Hematopoietic multipotent progenitor cell (in vitro differentiated cells): ENCODE data around the gene SMCR8. TPM values are rescaled to one million over a fixed set of nuclear protein-coding genes. Genes with fewer than 3 reads are reported as not detected.
A peak's percentile ranks its signal among the peaks of the same experiment; 100 is the strongest.
"Not testable (repeated sequence)": the region's sequence is repeated elsewhere in the genome, so short reads cannot be mapped to it uniquely, and the experiment has no call there.

Experiments used
- DNase-seq, 3 donors: peaks; one replicate each; pipeline ENCODE4 v3.0.0-alpha.2; 2011 to 2015; ENCODE audit warnings: low read depth in 2 of 3, low spot score in 2 of 3
- total RNA-seq: library from RNA; depleted of rRNA; stranded (reverse); fragments of >200 nt; gene quantifications from one replicate; pipeline ENCODE4 v1.2.3, GENCODE V29; 2012

Gene SMCR8, protein sequence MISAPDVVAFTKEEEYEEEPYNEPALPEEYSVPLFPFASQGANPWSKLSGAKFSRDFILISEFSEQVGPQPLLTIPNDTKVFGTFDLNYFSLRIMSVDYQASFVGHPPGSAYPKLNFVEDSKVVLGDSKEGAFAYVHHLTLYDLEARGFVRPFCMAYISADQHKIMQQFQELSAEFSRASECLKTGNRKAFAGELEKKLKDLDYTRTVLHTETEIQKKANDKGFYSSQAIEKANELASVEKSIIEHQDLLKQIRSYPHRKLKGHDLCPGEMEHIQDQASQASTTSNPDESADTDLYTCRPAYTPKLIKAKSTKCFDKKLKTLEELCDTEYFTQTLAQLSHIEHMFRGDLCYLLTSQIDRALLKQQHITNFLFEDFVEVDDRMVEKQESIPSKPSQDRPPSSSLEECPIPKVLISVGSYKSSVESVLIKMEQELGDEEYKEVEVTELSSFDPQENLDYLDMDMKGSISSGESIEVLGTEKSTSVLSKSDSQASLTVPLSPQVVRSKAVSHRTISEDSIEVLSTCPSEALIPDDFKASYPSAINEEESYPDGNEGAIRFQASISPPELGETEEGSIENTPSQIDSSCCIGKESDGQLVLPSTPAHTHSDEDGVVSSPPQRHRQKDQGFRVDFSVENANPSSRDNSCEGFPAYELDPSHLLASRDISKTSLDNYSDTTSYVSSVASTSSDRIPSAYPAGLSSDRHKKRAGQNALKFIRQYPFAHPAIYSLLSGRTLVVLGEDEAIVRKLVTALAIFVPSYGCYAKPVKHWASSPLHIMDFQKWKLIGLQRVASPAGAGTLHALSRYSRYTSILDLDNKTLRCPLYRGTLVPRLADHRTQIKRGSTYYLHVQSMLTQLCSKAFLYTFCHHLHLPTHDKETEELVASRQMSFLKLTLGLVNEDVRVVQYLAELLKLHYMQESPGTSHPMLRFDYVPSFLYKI
- 30.2 TPM for total RNA-seq

DNA sequence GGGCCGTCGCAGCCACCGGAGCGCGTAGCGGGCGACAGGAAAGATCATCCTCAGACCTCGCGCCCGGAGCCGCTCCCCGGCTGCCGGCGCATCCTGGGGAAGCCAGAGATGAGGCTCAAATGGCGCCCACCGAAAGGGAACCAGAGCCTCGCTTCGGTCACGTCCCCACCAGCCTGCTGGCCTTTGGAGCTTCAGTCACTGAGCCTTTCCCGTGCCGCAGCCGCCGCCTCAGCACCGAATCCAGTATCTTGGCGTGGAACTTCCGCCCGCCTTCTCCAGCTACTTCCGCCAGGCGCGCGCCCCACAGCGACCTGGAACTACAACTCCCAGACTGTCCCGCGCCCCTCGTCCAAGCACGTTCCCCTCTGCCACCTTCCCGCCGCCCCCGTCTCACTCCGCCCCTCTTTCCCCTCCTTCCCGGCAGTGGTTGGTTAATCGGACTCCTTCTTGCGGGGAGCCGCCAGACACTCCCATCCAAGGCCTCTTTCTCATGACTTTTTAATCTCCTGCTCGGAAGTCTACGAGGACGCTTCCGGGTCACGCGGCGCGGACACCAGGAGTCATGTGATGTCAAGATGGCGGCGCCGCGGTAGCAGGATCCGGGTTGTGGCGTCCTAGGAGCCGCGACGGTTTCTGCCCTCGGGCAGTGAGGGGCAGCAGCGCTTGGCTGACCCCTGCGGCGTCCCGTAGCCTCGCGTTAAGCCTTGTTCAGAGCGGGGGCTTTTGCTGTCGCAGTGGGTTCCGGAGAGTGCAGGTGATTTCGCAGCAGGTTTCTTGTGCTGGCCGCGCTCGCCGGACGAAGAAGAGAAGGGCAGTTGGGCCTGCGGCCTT is at the start of gene SMCR8, which contains the start of gene TOP3A:
TSS of gene SMCR8 (plus strand) at position 563 of the 831 bp plus-strand sequence. CDS start 497 bp downstream, outside the sequence.
TSS of gene TOP3A (minus strand) at position 264 of the 831 bp plus-strand sequence. CDS start at position 48, 216 bp downstream.
- DNase-seq = peak; percentile 83 to 99 (median 97)

DNA sequence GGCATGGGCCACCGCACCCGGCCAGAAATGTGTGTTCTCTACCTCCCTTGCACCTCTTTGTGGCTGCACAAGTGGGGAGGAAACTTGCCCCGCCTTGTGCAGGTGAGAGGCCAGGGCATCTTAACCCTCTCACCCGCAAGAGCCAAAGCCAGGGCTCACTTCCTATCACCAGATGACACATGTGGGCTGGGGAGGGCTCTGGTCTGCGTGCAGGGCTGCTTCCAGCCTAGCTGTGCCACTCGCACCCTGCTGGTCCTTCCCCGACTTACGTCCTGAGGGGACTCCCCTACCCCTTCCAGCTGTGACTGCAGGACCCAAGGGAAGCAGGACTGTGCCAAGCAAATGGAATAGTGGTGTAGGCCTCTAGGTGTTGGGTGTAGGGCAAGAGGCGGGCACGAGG is 47.7 kb upstream of the SMCR8 start:
- DNase-seq = no peak

GRCh38 chr17:18267927-18268711 is 47.0 kb upstream of the SMCR8 start:
- no peak for DNase-seq

DNA sequence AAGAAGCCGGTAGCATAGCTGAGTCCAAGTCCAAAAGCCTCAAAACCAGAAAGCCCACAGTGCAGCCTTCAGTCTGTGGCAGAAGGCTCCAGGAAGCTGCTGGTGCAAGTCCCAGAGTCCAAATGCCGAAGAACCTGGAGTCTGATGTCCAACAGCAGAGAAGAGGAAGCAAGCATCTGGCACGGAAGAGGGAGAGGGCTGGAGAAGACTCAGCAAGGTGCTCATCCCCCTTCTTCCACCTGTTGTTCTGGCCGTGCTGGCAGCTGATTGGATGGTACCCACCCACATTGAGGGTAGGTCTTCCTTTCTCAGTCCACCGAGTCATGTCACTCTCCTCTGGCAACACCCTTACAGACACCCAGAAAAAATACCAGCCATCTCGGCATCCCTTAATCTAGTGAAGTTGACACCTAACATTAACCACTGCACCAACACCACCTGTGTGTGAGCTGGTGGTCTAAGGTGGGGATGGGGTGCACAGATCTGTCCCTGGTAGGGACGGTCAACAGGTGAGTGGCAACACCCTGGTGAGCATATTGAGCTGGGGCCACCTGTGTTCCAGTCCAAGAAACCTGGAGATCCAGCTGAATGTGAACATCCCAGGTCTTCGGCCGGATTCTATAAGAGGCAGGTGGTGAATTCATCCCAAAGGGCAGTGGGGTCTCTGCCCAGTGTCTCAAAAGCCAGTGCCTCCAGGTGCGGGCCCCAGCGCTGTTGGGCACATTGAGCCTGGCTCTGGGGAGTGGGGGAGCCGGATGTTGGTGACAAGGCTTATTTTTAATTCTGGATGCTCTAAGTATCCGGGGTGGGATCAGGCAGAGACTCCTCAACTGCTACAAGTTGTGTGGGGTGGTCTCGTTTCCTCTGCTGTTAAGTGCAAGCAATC is 44.8 kb upstream of the SMCR8 start:
- DNase-seq = no peak

- DNase-seq = no peak
Measured at GRCh38 chr17:18277076-18277475, 38.0 kb upstream of the SMCR8 start.

DNA sequence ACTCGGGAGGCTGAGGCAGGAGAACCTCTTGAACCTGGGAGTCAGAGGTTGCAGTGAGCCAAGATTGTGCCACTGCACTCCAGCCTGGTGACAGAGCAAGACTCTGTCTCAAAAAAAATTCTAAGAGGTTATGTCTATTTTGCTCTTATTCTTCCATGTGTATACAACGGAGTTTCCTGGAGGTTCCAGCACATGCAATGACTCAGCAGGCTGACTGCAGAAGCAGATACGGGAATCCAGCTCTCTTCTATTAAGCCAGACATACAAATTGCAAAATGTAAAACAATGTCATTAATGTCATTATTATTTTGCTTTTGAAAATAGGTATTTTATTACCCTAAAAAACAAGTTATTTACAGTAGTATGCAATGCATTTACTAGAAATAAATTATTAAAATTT is 36.2 kb upstream of the SMCR8 start:
- DNase-seq = no peak

DNA sequence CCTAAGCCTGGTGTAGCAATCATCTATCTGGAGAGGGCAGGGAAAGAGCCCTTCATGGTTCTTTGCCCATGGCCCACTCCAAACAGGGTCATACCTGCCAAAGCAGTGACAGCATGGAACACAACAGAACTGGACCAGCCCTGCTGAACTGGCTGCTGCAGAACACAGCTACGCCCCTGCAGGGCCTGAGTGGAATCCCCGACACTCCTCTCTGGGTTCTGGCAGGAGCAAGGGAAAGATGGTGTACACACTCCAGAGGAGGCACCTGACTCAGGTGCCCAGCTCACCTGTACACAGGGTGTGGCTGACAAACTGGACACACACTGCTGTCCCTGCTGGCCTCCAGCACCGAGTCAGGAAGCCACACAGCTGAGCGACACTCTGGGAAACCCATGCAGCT is 34.8 kb upstream of the SMCR8 start:
- DNase-seq = no peak

- DNase-seq = no peak
Measured at GRCh38 chr17:18280766-18281371, 34.2 kb upstream of the SMCR8 start.

DNA sequence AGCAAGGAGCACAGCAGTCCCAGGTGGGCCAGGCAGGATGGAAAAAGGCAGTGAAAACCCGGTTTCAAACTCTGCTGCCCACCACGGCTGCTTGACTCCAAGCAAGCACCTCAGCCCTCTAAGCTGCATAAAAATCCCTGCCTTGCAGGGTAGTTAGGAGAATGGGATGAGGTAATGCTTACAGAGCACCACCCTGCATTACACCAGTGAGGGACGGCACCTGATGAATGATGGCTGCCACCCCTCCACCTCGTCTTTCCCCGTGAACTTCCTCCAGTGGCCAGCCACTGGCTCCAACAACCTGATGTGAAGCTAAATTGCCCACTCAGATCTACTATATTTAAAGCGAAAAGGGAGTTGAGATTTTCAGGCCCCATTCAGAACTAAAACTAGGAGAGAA is 33.3 kb upstream of the SMCR8 start:
- no peak for DNase-seq

- no peak for DNase-seq
Measured at GRCh38 chr17:18285296-18285695, 29.8 kb upstream of the SMCR8 start.

GRCh38 chr17:18291718-18292540 is 23.2 kb upstream of the SMCR8 start:
- DNase-seq = no peak

GRCh38 chr17:18298061-18298460 is 17.0 kb upstream of the SMCR8 start:
- not testable (repeated sequence) for DNase-seq

DNA sequence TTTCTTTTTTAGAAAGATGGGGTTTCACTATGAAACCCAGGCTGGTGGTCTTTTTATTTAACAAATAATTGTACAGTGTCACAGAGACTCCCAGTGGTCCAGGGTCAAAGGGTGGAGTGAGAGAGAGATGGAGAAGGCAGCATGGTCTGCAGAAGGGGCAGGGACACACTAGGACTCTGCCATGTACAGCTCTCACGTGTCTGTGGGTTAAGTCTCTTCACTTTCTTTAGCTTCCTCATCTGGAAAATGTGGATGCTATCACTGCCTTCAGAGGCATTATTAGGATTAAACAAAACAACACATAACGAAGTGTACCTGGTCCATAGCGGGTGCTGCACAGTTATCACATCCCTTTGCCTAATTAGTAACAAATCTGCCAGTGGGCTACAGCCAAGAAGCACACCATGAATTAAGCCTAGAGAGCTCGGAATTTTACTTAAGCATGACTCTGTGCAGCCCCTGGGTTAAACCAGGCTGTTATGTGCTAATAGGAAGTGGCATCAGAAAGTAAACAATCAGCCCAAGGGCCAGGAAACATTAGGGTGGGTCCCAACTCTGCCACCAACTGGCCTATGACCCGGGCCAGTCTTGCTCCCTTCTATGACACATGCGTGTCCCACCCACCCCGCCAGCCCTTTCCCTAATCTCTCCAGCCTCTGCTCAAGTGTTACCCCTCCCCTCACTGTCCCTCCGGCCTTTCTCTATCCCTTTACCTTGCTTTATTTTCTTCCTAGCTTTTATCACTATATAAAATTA is 14.2 kb upstream of the SMCR8 start:
- no peak for DNase-seq

GRCh38 chr17:18303206-18303605 is 11.9 kb upstream of the SMCR8 start:
- not testable (repeated sequence) for DNase-seq

GRCh38 chr17:18309202-18309601 is 5.9 kb upstream of the SMCR8 start:
- no peak for DNase-seq

DNA sequence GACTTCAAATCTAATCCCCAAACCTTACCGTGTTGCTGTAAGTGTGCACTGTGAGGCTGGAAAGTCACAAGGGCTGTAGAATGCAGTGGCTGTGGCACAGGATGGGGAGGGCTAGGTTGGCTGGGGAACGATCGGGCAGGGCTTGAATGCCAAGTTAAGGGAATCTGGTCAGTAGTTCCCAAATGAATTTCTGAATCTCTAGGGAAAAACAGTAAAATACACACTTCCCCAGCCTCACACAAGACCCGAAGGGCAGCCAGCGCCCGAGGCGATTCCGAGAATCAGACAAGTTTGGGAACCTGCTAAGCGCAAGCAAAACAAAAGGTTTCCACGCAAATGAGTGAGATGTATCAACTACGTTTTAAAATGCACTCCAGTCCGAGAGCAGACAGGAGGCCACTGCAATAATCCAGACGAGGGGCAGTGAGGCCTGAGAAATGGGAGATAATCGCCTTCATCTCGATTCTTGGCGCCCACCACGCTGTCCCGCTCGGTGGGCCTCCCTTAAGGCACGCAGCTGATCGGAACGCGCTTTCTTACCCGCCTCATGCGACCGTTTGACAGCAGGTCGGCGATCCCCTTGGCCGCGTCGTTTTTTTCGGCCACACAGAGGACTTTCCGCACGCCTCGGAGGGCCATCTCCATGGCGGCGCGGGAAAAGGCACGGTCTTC is 898 bp upstream of the SMCR8 start:
- DNase-seq = peak in 1 of 3 donors; percentile 9
